HepG2 (cell line): ENCODE data around the gene DYNC1LI2. TPM values are rescaled to one million over a fixed set of nuclear protein-coding genes. Genes with fewer than 3 reads are reported as not detected.

Experiments
- ARID4A ChIP-seq: sonication (generic); formaldehyde crosslinking; IDR thresholded peaks from 2 replicates; pipeline ENCODE4 v1.5.0; 2020; ENCODE audit warnings: mild to moderate bottlenecking, missing genetic modification reagents, borderline replicate concordance
- IKZF5 ChIP-seq: IDR thresholded peaks from 2 replicates; pipeline ENCODE4 v1.6.1; 2018; ENCODE audit warnings: missing genetic modification reagents, mild to moderate bottlenecking, missing compliant biosample characterization
- KDM5B ChIP-seq: sonication (generic); formaldehyde crosslinking; IDR thresholded peaks from 2 replicates; pipeline ENCODE4 v1.4.0; 2020; ENCODE audit warnings: missing genetic modification reagents, mild to moderate bottlenecking, borderline replicate concordance
- MEF2D ChIP-seq: sonication (generic); formaldehyde crosslinking; IDR thresholded peaks from 2 replicates; pipeline ENCODE4 v1.5.1; 2020; ENCODE audit warnings: mild to moderate bottlenecking, missing genetic modification reagents
- NR3C1 ChIP-seq: sonication (generic); formaldehyde crosslinking; IDR thresholded peaks from 2 replicates; pipeline ENCODE4 v1.4.0; 2020; ENCODE audit warnings: missing genetic modification reagents
- PPARG ChIP-seq: conservative IDR thresholded peaks from 2 replicates; pipeline ENCODE4 v1.6.1; 2016; ENCODE audit warnings: missing biosample characterization, missing genetic modification reagents
- SP4 ChIP-seq: sonication (generic); formaldehyde crosslinking; IDR thresholded peaks from 2 replicates; pipeline ENCODE4 v1.8.1; 2023; ENCODE audit warnings: mild to moderate bottlenecking, missing genetic modification reagents
- SRSF9 ChIP-seq: fragments of 200-400 bp; formaldehyde crosslinking; IDR thresholded peaks from 2 replicates; pipeline ENCODE4 v1.6.1; 2018; ENCODE audit warnings: borderline replicate concordance, mild to moderate bottlenecking, low read depth, low read length; ENCODE audit not compliant: insufficient read depth, poor library complexity, severe bottlenecking
- SSRP1 ChIP-seq: IDR thresholded peaks from 2 replicates; pipeline ENCODE4 v1.6.1; 2016; ENCODE audit warnings: control low read depth
- TFDP1 ChIP-seq: IDR thresholded peaks from 2 replicates; pipeline ENCODE4 v1.6.1; 2016; ENCODE audit warnings: missing compliant biosample characterization, missing genetic modification reagents, borderline replicate concordance
- ZBTB37 ChIP-seq: sonication (generic); formaldehyde crosslinking; IDR thresholded peaks from 2 replicates; pipeline ENCODE4 v1.4.0; 2020; ENCODE audit warnings: mild to moderate bottlenecking, missing genetic modification reagents
- ZNF136 ChIP-seq: sonication (generic); formaldehyde crosslinking; IDR thresholded peaks from 2 replicates; pipeline ENCODE4 v1.8.1; 2022; ENCODE audit warnings: low read depth, mild to moderate bottlenecking, moderate library complexity, missing genetic modification reagents
- ZNF20 ChIP-seq: sonication (generic); formaldehyde crosslinking; IDR thresholded peaks from 2 replicates; pipeline ENCODE4 v1.4.0; 2020; ENCODE audit warnings: mild to moderate bottlenecking, moderate library complexity, missing genetic modification reagents
- ZNF292 ChIP-seq: sonication (generic); formaldehyde crosslinking; IDR thresholded peaks from 2 replicates; pipeline ENCODE4 v1.8.1; 2022; ENCODE audit warnings: mild to moderate bottlenecking, low read depth, missing genetic modification reagents, borderline replicate concordance
- ZNF335 ChIP-seq: sonication (generic); formaldehyde crosslinking; IDR thresholded peaks from 2 replicates; pipeline ENCODE4 v1.4.0; 2020; ENCODE audit warnings: missing genetic modification reagents
- ZNF619 ChIP-seq: sonication (generic); formaldehyde crosslinking; IDR thresholded peaks from 2 replicates; pipeline ENCODE4 v1.4.0; 2020; ENCODE audit warnings: mild to moderate bottlenecking, missing genetic modification reagents
- ZNF775 ChIP-seq: sonication (generic); formaldehyde crosslinking; IDR thresholded peaks from 2 replicates; pipeline ENCODE4 v1.4.0; 2020; ENCODE audit warnings: missing genetic modification reagents, mild to moderate bottlenecking, moderate library complexity, borderline replicate concordance
- ZNF83 ChIP-seq: sonication (generic); formaldehyde crosslinking; IDR thresholded peaks from 2 replicates; pipeline ENCODE4 v1.4.0; 2020; ENCODE audit warnings: missing genetic modification reagents, mild to moderate bottlenecking, borderline replicate concordance
- ZSCAN21 ChIP-seq: sonication (generic); formaldehyde crosslinking; IDR thresholded peaks from 2 replicates; pipeline ENCODE4 v1.8.0; 2022; ENCODE audit warnings: mild to moderate bottlenecking, missing genetic modification reagents, moderate library complexity, borderline replicate concordance
- ZSCAN29 ChIP-seq: sonication (generic); formaldehyde crosslinking; conservative IDR thresholded peaks from 2 replicates; pipeline ENCODE4 v1.4.0; 2020; ENCODE audit warnings: mild to moderate bottlenecking, missing genetic modification reagents
- polyA plus RNA-seq, 8 experiments: library from polyadenylated mRNA; depleted of rRNA in 3 of 8; stranded (reverse) in 7 of 8; unstranded in 1 of 8; fragments of >200 nt; fragmentation: Illumina TruSeq in 4 of 8; extraction: Trizol in 4 of 8; gene quantifications; 2 replicates each; pipeline versions ENCODE4 v1.2.1 to v1.2.3, GENCODE V29; 2011 to 2016; ENCODE audit warnings: low read depth in 4 of 8, missing spikeins in 1 of 8, mixed read lengths in 1 of 8; ENCODE audit not compliant: insufficient read depth in 1 of 8
- total RNA-seq, 5 experiments: library from RNA; depleted of rRNA; stranded (reverse); fragments of >200 nt; fragmentation: Illumina TruSeq; extraction: Trizol; gene quantifications; 2 replicates each; pipeline ENCODE4 v1.2.3, GENCODE V29; 2016; ENCODE audit warnings: low read depth in 1 of 5

Gene DYNC1LI2
- total and polyA plus RNA-seq, 2 of the 13 experiments (the other 11 are each of a cell fraction or from before 2014, with no cell fraction given) = 65.5 to 135 TPM

GRCh38 chr16:66696669-66697630 lies 54.5 kb downstream of the DYNC1LI2 start, which contains the start of gene CMTM4 (continued):
- no peak for TF ChIP-seq ZBTB37 (CRISPR knock-in tag)
- TF ChIP-seq ZSCAN29 (CRISPR knock-in tag) = no peak
- TF ChIP-seq PPARG = no peak
- TF ChIP-seq ARID4A (CRISPR knock-in tag) = 0 out of 2 replicates have a peak, but pooled peaks have one; percentile 14
- 0 out of 2 replicates have a peak, but pooled peaks have one; percentile 3 for TF ChIP-seq IKZF5 (CRISPR knock-in tag)
- TF ChIP-seq ZNF20 (CRISPR knock-in tag) = no peak
- 0 out of 2 replicates have a peak, but pooled peaks have one; percentile 31 for TF ChIP-seq ZNF292 (CRISPR knock-in tag)
- 0 out of 2 replicates have a peak, but pooled peaks have one; percentile 48 for TF ChIP-seq MEF2D (CRISPR knock-in tag)
- no peak for TF ChIP-seq ZSCAN21 (CRISPR knock-in tag)
- no peak for TF ChIP-seq ZNF775 (CRISPR knock-in tag)
- 0 out of 2 replicates have a peak, but pooled peaks have one; percentile 45 for TF ChIP-seq ZNF83
- TF ChIP-seq KDM5B (CRISPR knock-in tag) = peak; percentile 75
- TF ChIP-seq ZNF619 = peak; percentile 56; the same call in 1 of the 2 replicates
- TF ChIP-seq ZNF335 = no peak
- no peak for TF ChIP-seq SSRP1
- TF ChIP-seq SRSF9 = no peak
- TF ChIP-seq ZNF136 (CRISPR knock-in tag) = 0 out of 2 replicates have a peak, but pooled peaks have one; percentile 4
- peak; percentile 86 for TF ChIP-seq SP4
- TF ChIP-seq NR3C1 (CRISPR knock-in tag) = no peak
- TF ChIP-seq TFDP1 (CRISPR knock-in tag) = peak; percentile 21; the same call in 1 of the 2 replicates
